Activated CD4-positive, alpha-beta T cell treated with anti-CD3 and anti-CD28 coated beads, Interleukin-10, Interleukin-2, amounts not matched to agents 100 ng/mL and 50 ng/mL, durations not matched to agents 16 hours and 8 hours (primary cell): ENCODE results near the gene RSPH10B.
A peak's percentile ranks its signal among the peaks of the same experiment; 100 is the strongest.
"Not testable (repeated sequence)": the region's sequence is repeated elsewhere in the genome, so short reads cannot be mapped to it uniquely, and the experiment has no call there.

ENCODE experiments used
- DNase-seq: peaks from one replicate; pipeline ENCODE4 v3.0.0-alpha.2; 2020

The RSPH10B gene

DNA sequence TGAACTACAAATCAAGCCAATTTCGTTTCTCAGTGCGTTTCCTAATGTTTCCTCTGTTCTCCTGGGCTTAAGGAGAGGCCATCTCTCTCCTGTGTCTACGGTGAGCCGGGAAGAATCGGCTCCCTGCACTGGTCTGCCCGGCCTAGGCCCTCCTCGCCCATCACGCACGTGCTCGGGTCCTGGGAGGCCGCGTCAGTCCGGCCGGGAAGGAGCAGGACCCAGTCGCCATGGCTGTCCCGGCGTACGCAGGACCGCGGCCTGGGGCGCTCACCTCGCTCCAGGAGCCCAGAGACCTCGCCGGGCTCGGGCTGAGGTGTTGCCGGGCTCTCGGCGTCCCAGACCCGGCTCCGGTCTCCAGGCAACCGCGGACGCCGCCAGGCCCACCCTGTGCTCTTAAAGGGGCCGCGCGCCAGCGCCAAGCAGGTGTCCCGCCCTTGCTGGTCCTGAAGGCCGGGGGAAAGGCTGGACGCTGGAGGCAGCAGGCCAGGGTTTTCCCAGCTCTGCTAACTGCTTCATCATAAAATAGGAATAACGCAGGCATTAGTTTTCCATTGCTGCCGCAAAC is at the start of gene RSPH10B:
Gene RSPH10B, minus strand, starts transcription at position 343 of the 565 bp plus-strand sequence. CDS start 3,573 bp downstream, outside the sequence.
- not testable (repeated sequence) for DNase-seq

- no peak for DNase-seq
Observed at GRCh38 chr7:6016653-6016966, 46.1 kb upstream of the RSPH10B start.

DNA sequence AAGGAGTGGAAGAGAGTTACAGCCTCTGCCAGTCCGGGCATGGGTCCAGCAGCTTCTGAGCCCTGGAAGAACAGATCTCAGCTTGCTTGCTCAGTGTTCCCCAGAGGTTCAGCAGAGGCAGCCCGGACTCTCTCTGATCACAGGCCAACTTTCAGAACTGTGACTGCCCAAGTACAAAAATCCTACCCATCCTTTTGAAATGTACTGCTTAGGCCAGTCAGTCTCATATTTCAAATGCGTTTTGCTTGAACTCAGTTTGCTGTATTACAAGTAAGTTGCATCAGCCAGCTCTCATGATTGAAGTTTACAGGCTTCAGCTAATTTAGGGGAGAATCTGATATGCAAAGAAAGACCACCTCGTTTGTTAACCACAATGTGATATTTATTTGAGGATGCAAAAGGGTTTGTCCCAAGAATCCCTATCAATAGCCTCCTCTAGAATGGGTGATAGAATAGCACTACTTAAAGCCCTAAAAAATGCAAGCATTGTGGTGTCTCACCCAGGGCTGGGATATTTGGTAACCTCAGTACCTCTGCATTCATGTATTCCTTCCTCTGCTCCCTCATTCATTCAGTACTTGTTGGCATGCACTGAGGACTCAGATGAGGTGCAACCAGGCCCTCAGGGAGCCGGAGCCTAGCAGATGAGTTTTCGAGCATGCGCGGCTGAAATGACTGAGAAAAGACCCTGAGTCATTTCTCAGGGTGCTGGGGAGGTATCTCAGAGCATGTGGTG is 45.6 kb upstream of the RSPH10B start:
- DNase-seq = peak; percentile 58

- peak; percentile 66 for DNase-seq
Observed at GRCh38 chr7:6012355-6013104, 42.0 kb upstream of the RSPH10B start.

GRCh38 chr7:6011541-6011940 is 41.1 kb upstream of the RSPH10B start:
- no peak for DNase-seq

DNA sequence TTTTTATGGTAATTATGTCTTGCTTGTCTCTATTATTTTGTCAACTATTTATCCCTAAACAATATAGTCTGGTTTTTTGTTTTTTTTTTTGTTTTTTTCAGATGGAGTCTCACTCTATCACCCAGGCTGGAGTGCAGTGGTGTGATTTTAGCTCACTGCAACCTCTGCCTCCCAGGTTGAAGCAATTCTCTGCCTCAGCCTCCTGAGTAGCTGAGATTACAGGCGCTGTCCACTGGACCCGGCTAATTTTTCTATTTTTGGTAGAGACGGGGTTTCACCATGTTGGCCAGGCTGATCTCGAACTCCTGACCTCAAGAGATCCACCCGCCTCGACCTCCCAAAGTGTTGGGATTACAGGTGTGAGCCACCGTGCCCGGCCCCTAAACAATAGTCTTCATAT is 39.9 kb upstream of the RSPH10B start:
- not testable (repeated sequence) for DNase-seq

DNA sequence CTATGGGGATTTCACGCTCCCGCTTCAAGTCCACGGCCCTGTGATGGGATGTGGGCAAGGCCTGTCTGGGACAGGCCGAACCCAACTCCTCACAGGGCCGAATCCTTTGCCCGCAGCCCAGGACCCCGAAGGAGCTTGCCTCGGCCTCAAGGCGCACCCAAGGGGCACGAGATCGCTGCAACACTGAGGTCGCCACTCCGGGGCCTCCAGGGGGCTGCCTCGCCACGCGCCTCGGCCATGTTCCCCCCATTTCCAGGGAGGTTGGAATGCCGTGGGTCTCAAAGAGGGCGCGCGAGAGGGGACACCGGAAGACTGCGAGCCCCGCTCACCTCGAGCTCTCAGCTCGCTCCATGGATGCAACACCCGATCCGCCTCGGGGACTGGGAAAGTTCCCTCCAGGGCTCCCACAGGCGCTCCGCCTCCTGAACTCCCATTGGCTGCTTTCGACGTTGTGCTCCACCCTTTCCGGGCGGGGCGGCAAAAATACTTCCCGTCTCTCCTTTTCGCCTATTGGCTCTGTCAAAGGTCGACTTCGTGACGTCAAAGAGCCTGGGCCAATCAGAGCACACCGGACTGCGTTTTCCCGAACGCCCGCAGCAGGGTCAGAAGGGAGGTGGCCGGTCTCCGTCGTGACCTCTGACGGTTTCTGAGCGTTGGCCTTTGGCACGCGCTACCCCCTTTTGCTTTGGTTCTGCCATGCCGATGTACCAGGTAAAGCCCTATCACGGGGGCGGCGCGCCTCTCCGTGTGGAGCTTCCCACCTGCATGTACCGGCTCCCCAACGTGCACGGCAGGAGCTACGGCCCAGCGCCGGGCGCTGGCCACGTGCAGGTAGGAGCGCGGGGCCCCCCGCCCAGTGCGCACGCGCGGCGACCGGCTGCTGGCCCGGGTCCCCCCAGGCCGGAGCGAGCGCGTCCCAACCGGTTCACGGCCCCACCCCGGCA is 38.5 kb upstream of the RSPH10B start, which contains the start of the genes AIMP2 and PMS2:
Gene AIMP2, plus strand, starts transcription at position 605 of the 944 bp plus-strand sequence. Its CDS starts 92 bp downstream, at position 697.
Gene PMS2, minus strand, starts transcription at position 382 of the 944 bp plus-strand sequence. Its CDS starts 30 bp downstream, at position 352.
- DNase-seq = peak; percentile 99

GRCh38 chr7:6007835-6008590 is 37.5 kb upstream of the RSPH10B start:
- DNase-seq = not testable (repeated sequence)

- DNase-seq = no peak
Observed at GRCh38 chr7:6007386-6007785, 36.9 kb upstream of the RSPH10B start.

DNA sequence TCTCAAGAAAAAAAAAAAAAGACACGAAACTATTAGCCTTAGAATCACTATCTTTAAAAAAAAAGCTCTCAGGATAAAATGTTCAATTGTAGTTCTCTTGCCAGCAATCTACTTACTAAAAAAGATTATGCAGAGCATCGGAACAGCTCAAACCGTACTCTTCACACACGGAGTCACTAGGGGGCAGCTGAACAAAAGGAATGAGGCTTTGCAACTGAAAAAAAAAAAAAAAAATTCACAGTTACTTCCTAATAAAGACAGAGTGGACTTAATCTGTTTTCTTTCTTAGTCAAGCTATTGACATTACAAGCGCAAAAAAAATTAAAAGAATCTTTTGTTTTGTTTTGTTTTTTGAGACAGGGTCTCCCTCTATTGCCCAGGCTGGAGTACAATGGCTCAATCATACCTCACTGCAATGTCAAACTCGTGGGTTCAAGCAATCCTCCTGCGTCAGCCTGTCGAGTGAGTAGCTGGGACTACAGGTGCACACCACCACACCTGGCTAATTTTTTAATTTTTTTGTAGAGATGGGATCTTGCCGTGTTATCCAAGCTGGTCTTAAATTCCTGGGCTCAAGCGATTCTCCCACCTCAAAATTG is 26.8 kb upstream of the RSPH10B start:
- DNase-seq = peak; percentile 41

DNA sequence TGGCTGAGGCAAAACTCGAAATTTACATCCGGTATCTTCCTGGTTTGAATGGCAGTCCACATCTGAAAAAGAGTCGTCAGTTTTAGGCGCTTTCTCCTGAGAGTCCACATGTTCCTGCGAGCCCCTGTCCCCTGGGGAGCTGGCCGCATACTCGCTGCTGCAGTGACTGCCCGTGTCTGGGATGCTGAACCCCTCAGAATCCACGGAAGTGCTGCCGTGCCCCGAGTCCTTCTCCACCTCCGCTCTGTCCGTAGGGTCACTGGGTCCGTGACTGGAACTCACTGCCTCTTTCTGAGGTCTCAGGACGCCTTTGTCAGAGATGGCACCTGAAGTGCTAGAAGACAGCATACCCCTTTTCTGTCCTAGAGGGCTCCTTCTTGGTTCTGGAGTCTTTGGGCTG is 16.6 kb upstream of the RSPH10B start:
- not testable (repeated sequence) for DNase-seq

- not testable (repeated sequence) for DNase-seq
Observed at GRCh38 chr7:5979680-5980314, 9.3 kb upstream of the RSPH10B start.

DNA sequence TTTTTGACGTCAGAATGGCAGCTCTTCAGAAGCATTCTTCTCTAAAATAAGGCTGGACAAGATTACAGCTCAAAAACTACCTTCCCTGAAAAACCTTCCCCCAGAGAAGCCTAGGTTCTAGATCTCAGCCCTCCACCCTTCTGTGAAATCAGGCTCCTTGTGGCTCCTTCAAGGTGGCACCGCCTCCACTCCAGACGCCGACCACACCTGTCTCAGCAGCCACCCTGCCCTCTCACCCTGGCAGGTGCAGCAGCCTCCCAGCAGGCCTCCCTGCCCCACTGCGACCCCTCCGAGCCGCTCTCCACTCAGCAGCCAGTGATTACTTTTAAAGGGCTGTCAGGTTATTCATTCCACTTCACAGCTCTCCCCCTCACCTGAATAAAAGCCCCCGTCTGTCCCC is 3.1 kb upstream of the RSPH10B start:
- not testable (repeated sequence) for DNase-seq

- not testable (repeated sequence) for DNase-seq
Observed at GRCh38 chr7:5963810-5964209, 6.7 kb downstream of the RSPH10B start.

DNA sequence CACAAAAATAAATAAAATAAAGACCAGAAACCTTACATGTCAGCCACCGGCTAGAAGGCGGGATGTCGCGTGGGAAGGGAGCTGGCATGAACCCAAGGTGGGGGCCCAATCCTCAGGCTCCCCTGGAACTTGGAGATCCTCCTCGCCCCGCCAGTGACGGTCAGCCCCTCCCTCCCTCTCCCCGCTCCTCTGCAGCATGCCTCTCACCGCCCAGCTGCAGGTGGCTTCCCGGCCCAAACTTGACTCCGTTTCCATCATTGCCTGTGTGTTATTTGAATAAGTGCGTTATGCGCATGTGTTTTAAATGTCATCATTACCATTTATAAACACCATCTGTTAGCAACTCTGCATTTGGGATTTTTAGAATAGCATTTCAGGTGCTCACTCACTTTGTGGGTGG is 7.3 kb downstream of the RSPH10B start:
- not testable (repeated sequence) for DNase-seq

GRCh38 chr7:5934945-5935450 is 35.5 kb downstream of the RSPH10B start:
- DNase-seq = not testable (repeated sequence)

DNA sequence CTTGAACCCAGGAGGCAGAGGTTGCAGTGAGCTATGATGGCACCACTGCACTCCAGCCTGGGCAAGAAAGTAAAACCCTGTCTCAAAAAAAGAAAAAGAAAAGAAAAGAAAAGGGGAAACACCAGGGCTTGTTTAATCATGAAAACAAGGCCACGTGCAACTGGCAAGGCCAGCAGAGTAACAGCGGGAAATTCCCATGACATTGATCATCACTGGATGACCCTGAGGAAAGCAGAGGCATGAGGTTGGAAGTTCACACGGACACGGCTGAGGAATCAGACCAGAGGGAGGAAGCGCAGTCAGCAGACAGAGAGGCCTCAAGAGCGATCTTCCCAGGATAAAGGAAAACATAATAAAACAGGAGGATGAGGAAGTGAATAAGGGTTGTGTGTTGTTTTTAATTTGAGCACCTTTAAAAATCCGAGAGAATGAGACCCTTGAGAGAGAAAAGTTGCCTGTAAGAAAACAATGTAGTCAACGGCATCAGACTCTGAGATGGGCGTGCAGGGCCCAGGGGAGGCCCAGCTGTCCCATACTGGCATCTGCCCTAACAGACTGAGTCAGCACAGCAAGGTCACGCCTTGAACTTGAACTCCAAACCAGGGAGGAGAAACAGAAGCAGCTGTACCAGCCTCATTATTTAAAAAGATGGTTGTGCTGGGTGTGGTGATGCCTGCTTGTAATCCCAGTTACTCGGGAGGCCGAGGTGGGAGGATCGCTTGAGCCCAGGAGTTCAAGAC is 38.4 kb downstream of the RSPH10B start:
- DNase-seq = not testable (repeated sequence)

DNA sequence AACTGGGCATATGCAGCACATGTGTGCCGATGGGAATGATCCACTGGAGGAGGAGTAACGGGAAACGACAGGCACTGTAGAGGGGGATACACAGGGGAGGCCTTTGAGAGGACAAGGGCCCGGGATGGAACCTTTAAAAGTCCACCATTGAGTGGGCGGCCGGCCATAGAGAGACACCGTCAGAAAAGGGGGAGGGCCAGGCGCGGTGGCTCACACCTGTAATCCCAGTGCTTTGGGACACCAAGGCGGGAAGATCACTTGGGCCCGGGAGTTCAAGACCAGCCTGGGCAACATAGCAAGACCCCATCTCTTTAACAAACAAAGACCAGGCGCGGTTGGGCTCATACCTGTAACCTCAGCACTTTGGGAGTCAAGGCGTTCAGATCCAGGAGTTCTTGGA is 39.2 kb downstream of the RSPH10B start:
- not testable (repeated sequence) for DNase-seq

GRCh38 chr7:5930290-5930689 is 40.2 kb downstream of the RSPH10B start:
- DNase-seq = not testable (repeated sequence)
